GM19324 (cell line): Measurements from ENCODE around the gene PYDC1.
"Not testable (repeated sequence)": the region's sequence is repeated elsewhere in the genome, so short reads cannot be mapped to it uniquely, and the experiment has no call there.

ENCODE experiments used
- ATAC-seq: cut with Tn5 transposase; IDR thresholded peaks from one replicate; pipeline ENCODE4 v1.9.1; 2021; ENCODE audit warnings: mild to moderate bottlenecking, moderate library complexity; ENCODE audit not compliant: unreplicated experiment, low FRiP score

Gene PYDC1

DNA sequence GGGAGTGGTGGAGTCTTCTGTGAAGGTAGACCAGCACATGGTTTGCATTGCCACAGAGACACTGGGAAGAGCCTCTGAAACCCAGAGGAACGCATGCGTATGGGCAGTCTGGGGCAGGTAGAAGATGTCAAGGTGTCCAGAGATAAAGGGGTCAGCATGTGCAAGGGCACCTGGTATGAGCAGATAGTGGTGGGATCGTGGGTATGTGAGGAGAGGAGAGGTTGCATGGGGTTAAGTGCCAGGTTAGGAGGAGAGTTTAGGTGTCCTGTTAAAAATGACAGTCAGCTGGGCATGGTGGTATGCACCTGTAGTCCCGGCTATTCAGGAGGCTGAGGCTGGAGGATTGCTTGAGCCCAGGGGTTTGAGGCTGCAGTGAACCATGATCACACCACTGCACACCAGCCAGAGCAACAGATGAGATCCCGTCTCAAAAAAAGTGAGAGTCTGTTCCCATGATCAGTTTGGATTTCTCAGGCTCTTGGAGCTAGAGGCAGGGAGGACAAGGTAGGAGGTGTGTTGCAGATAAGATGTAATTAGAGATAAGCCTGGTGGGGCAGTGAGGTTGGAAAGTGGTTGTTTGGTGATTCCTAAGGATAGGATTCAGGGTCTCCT, 17.4 kb downstream of the PYDC1 start:
- no peak for ATAC-seq

DNA sequence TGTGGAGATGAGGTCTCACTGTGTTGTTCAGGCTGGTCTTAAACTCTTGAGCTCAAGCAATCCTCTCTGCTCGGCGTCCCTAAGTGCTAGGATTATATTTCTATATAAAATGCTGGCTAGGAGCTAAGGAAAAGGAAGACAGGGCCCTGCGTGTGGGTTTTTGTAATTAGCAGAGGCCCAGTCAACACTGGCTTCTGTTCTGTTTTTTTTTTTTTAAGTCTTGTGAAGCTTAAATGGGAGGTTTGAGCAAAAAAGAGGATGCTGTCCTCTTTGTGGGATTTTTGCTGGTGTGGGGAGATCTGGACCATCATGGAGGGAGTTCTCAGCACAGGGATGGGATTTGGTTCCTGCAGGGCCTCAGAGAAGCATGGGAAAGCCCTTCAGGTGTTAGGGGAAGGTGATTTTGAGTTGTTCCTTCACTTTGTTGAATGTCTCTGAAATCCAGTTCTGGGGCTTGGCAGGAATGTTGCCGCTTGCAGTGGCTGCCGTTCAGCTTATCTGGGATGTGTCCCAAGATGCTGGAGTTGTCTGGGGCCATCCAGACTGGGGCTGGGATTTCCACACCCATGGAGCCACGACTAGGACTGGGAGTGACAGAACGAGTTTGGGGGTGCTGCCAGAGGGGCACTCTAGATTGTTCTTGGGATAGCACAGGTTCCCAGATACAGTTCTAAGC, 18.6 kb downstream of the PYDC1 start:
- ATAC-seq = no peak

DNA sequence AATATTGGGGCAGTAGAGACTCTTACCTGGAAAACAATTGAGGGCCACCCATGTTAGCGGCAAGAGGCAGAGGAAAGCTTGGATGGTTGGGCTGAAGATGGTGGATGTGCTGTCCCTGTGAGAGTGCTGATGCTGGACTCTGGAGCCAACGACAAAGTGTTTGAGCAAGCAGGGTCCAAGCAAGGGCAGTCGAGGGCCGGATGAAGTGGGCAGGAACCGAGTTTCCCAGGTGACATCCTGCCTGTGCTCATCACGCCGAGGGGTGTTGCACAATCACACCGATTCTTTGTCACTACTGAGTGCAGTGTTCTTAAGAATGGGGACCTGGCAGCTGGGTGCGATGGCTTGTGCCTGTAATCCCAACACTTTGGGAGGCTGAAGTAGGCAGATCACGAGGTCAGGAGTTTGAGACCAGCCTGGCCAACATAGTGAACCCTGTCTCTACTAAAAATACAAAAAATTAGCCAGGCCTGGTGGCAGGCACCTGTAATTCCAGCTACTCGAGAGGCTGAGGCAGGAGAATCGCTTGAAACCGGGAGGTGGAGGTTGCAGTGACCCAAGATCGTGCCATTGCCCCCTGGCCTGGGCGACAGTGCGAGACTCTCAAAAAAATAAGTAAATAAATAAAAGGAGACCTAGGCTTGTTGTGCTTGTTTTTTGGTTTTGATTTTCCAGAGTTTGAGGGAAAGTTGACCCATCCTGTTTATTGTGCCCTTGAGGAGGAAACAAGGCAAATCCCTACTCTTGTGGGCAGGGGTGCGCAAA, 20.4 kb downstream of the PYDC1 start:
- ATAC-seq = no peak

DNA sequence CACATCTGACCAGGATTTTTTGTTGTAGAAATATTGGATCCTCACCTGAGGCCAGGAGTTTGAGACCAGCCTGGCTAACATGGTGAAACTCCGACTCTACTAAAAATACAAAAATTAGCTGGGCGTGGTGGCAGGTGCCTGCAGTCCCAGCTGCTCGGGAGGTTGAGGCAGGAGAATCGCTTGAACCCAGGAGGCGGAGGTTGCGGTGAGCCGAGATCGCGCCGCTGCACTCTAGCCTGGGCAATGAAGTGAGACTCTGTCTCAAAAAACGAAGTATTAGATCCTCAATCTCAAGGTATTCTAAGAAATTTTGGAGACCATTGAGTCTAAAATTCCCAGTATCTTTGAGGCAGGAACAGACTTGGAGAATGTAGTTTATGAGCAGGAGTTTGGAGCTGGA, 21.1 kb downstream of the PYDC1 start:
- not testable (repeated sequence) for ATAC-seq

DNA sequence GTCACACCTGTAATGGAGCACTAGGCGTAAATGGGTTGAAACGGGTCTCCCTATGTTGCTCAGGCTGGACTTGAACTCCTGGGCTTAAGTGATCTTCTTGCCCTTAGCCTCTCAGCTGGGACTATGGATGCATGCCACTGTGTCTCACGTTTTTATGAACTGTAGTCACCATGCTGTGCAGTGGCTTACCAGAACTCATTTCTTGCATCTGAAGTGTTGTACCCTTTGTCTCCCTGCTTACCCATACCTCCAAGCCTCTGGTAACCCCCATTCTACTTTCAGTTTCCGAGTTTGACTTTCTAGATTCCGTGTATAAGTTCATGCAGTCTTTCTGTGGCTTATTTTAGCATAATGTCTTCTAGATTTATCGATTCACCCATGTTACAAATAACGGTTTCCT, 22.0 kb downstream of the PYDC1 start:
- no peak for ATAC-seq

DNA sequence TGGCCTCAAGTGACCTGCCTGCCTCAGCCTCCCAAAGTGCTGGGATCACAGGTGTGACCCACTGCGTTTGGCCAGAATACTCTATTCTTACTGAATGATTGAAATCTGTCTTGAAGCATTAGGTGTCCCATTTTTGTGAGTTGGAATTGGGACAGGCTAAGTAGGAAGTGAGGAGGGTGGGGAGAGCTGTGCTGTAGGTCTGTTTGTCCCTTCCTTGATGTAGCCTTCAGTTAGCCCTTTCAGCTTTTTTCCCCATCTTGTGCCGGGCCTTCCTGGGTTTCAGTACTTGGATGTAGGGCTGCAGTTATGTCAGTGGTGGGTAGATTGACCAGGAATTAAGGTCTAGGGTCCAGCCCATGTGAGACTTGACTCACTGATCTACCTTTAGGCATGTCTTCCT, 23.1 kb downstream of the PYDC1 start:
- no peak for ATAC-seq

DNA sequence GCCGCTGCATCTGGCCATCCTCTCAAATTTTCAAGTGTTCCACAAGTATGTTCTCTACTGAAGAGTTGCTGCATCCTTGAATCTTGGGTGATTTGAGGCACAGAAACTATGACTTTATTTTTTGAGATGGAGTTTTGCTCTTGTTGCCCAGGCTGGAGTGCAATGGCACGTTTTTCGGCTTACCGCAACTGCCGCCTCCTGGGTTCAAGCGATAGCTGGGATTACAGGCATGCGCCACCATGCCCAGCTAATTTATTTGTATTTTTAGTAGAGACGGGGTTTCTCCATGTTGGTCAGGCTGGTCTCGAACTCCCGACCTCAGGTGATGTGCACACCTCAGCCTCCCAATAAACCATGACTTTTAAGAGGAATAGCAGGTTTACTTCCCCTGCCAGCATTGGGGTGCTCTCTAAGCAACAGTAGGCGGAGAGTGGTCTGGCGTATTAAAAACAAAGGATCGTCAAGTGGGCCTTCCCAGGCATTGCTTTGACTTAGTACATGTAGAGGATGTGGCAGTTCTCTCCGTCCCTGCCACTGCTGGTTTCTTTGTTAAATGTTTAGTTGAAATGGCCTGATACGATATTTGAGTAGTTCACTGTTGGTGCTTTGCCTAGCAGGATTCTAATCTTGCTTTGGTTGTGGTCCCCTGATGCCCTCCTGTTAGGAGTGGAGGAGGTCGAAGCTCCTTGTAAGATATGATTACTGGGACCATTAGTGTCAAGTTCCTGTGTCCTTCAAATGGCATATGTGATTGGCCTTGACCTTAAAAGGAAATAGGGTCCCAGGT, 23.9 kb downstream of the PYDC1 start:
- ATAC-seq = no peak

DNA sequence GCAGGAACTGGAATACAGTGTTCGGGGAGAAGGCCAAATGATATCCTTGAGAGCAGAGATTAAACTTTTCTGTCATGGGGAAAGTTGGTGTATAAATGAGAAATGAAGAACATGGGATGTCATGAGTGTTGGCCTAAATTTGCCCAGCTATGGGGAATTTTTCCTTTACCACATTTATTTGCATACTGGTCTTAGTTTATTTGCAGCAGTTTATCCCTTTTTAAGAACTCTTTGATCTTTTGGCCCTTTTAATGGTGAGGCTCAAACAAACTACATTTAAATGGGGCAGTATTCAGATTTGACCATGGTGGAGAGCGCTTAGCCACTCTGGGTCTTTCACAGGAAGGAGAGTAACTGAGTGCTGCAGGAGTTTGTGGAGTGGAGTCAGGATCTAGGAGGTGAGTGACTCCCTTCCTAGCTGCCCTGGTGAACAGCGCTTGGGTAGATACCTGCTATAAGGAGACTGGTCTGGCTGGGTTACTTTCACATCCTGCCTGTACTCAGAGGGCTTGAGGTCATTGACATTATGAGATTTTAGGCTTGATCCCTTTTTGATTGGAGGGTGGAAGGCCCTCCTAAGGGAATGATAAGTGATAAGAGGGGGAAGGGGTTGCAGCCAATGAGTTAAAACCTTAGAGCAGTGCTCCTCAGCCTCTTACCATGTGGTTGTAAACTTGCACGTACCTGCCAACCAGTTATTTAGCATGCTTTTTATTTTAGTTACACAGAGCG, 25.1 kb downstream of the PYDC1 start:
- ATAC-seq = no peak

DNA sequence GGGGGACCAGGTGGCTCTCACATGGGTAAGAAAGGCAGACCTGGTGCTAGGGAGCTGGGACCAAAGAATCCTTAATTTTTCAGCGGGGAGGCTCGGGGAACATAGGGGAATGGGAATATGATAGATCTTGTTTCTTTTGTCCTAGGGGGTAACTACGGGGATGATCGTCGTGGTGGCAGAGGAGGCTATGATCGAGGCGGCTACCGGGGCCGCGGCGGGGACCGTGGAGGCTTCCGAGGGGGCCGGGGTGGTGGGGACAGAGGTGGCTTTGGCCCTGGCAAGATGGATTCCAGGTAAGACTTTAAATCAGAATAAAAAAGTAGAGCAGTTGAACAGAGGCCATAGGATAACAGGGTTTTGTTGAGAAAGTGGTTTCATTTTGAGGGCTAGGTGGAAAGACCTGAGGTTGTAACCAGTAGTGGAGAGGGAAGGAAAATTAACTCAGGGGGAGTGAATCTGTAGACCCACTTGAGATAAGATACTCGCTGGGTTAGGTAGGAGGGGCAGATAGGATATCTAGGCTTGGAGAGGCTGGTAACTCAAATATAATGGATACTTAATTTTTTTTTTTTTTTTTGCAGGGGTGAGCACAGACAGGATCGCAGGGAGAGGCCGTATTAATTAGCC, 26.0 kb downstream of the PYDC1 start:
- ATAC-seq = no peak

DNA sequence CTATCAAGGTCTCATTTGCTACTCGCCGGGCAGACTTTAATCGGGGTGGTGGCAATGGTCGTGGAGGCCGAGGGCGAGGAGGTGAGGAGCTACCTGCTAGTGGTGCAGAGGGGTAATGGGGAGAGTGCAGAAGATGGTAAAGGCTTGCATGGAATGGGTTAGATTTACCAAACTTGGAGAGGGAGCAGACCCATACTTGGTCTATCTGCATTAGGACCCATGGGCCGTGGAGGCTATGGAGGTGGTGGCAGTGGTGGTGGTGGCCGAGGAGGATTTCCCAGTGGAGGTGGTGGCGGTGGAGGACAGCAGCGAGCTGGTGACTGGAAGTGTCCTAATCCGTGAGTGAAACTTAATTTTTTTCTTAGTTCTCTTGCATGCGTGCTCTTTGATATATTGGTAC, 26.9 kb downstream of the PYDC1 start:
- no peak for ATAC-seq

DNA sequence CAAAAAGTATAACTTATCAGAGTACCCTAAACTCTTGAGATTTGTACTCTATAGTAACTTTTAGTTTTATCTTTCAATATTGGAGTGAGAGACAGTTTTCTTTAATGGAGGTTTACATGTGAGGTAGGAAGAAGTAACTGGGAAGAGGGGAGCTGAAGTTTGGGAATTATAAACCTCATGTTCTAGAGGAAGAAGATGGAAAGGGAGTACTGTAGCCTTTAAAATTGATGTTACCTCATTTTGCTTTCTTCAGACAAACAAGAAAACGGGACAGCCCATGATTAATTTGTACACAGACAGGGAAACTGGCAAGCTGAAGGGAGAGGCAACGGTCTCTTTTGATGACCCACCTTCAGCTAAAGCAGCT, 27.5 kb downstream of the PYDC1 start:
- no peak for ATAC-seq

DNA sequence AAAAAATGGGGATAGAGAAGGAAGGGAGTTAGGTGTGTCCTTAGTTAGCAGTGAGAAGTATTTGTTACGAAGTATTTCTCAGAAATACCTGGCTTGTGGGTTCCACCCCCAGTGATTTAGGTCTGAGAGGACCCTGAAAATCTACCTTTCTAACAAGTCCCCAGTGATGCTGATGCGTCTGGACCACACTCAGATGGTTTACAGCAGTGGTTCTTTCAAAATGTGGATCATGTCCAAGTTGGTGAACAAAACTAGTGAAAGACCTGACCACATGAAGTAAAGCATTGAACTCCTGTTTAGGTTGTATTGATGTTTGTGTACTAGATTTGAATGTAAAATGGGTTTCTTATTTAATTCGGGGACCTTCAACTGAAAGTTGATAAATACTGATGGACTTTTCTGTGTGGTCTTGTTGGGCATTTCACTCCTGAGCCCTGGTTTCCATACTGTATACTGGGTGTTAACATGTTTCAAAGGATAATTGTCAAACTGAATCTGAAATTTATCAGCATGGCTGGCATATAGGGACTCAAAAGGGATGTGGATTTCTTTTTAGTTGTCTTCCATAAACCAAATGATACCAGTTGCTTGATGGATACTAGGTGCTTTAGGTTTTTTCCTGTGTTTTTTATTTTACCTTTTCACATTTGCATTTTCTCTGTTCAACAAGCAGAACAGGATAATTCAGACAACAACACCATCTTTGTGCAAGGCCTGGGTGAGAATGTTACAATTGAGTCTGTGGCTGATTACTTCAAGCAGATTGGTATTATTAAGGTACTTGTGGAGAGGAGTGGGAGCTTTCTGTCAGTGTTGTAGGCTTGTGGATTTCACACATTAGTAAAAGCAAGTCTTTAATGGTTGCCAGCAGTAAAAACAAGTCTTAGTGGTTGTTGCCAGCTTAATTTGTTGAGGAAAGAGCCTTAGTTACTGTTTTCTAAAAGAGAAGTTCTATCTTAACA, 28.2 kb downstream of the PYDC1 start:
- ATAC-seq = no peak

DNA sequence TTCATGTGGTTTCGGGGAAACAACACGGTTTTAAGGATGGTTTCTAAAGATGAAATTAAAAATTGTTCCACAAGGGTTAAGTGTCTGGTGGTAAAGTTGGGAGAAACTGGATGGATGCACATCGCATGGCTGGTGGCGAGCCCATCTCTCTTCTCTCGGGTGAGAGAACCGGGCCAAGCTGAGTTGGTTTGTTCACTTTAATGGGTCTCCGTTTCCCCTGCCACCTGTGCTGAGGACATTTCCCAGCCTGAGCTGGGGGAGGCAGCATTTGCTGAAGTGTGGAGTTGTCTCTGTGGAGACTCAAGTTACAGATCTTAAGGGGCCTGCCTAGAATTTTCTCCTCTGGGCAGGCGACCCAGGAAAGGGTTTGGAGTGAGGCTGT, 29.1 kb downstream of the PYDC1 start:
- ATAC-seq = no peak

DNA sequence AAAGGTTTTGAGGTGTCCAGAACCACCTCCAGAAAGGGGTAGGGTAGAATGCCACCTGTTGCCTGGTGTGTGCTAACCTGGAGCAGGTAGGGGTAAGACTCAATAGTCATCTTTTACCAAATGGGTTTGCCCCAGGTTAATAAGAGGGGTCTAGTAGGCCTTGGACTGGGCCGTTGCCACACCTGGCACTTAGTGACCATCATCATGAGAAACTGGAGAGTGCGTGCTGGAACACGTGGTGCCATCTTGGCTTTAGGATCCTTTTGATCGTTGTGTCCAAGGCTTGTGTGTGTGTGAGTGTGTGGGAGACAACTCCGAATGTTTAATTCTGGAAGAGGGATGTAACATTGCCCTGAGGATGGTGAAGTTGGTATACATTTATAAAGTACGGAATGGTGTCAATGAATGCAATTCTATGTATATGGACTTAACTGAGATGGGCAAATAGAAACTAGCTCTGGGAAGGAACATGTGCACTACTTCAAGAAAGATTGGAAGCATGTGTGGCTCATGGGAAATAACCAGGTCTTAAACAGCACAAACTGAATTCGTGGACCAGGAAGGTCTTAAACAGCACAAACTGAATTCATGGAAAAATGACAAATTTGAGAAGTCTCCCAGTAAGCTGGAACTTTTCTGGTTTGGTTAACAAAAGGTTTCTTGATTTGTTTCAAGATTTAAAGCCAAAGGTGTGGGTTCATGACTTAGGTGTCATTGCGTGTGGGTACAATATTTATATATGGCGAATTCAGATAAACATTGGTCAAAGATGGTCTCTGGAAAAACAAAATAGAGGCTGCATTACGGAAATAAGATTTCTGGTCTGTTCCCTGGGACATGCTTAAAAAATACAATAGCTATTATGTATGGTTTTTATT, 29.8 kb downstream of the PYDC1 start:
- no peak for ATAC-seq

DNA sequence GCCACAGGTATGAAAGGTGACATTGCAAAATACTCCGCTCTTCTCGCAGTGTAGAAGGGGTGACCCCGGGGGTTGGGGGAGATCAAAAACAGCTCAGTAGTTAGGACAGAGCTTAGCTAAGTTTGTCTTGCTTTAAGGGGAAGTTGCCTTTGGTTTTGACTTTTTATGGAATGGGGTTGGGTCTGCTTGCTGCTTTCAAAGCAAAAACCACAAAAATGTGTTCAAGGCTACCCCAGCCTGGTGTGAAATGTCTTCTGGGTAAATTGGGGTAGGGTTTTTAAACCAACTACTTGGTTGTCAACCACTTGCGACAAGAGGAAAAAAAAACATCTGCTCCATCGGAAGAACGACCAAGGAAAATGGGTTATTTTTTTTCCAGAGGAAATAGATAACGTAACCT, 30.8 kb downstream of the PYDC1 start:
- ATAC-seq = no peak

DNA sequence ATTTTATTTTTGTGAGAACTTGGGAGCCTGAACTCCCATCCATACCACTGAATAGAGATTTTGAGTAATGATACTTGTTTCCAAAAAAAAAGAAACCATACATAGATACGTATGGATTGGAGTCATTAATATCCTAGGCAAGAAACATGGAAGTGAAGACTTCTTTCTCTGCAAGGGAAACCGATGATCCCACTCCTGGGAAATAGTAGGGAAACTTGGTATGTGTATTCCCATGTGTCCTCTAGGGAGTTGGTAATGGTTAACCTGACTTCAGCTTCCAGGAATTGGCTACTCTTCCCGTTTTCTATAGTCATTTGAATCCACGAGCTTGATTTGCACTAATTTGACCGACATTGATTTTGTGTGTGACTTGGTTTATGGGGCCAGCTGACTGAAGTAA, 31.6 kb downstream of the PYDC1 start:
- no peak for ATAC-seq

DNA sequence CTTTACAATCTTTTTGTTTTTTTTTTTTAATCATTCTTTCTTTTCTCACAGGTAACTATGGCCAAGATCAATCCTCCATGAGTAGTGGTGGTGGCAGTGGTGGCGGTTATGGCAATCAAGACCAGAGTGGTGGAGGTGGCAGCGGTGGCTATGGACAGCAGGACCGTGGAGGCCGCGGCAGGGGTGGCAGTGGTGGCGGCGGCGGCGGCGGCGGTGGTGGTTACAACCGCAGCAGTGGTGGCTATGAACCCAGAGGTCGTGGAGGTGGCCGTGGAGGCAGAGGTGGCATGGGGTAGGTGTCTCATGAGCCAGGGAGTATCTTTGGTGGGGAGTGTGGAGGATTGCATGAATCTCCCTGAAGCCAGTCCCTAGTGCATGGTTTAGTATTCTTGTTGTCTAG, 32.0 kb downstream of the PYDC1 start:
- no peak for ATAC-seq
